ENCODE data around the gene SSR4.
"Not testable (repeated sequence)": the region's sequence is repeated elsewhere in the genome, so short reads cannot be mapped to it uniquely, and the experiment has no call there.

SSR4 gene

DNA sequence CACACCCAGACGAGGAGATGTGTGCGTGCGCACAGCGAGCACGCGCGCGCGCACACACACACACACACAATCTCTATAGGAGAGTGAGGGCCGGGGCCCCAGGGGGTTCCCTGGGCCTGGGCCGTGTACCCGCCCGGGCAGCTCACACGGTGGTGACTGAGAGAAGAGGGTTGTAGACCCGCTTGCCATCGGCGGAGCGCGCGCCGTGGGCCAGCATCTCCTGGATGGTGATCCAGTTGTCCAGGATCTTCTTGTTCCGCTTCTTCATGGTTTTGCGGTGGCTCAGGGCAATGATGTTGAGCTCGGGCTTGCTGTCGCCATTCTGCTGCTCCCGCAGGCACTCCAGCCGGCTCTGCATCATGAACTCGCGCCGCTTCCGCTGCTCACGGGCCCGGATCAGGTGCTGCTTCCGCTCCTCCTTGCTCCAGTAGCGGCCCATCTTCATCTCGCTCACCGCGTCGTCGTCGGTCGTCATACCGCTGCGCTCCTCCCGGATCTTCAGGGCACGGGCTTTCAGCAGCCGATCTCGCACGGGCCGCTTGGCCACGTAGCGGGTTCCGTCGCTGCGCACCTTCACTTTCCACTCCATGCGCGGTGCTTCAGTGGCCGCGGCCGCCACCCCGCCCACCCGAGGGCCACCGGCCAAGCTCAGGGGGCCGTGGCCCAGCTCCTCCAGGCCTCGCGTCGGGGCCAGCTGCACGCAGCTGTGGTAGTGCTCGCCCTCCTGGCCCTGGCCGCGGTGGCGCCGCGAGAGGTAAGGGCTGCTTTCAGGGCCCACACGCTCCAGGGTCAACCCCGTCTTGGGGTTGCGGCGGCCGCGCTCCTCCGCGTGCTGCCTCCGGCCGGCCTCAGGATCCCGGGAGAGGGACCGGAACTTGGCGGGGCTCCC lies 9.0 kb downstream of the SSR4 start:
- DNase-seq (ENCODE audit: low spot score) (no peak), FAIRE-seq (no peak)

DNA sequence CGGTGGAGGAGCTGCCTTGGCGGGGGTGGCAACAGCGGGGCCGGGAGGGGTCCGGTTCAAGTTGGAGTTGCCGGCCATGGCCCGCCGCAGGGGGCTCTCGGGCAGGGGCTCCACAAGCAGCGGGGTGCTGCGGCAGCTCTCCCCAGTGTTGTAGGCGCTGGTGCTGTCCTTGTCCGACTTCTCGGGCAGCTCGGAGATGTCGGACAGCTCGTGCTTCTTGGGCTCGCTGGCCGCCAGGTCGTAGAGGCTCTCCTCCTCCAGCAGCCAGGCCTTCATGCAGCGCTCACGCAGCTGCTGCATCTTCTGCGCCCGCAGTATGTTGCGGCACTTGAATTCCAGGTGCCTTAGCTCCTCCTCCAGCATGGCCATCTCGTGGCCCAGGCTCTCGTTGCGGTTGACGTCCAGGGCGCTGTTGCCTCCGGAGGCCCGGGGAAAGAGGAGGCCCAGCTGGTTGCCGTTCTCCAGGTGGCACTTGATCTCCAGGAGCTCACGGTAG lies 9.7 kb downstream of the SSR4 start:
- no peak for DNase-seq (ENCODE audit: low spot score)
- FAIRE-seq, result no peak

DNA sequence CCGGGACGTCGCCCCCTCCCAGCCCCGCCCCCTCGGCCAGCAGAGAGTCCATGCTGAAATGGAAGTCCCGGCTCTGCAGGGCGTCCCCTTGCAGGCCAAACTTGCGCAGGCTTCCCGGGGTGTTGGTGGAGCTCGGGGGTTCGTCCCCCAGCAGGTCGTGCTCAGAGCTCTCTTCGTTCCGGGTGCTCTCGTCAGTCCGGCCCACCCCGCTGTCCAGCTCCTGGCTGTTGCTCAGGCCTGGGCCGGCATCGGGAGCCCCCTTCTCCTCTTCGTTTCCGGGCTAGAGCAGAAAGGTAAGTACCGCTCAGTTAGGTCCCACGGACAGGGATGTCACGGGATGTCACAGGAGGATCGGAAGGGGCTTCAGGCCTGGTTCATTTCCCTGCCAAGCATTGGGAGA lies 10.2 kb downstream of the SSR4 start:
- FAIRE-seq, result no peak

DNA sequence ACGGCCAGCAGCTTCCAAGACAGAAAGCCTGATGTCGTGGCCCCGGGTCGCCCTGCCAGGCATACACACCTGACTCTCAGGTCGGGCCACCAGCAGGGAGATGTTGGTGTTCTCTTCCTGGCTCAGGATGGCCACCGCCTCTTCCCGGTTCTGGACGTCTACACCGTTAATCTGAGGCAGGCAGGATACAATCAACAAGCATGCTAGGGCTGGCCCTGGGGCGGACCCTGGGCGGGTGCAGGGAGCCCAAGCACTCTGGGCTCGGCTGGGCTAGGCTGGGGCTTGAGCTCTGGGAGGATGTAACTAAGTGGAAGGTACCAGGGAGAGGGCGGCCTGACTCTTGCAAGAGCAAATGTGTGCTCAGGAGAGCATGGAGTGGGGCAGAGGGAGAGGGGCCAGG lies 11.0 kb downstream of the SSR4 start:
- DNase-seq (ENCODE audit: low spot score) (no peak), FAIRE-seq (no peak)

More for the DNA sequence above, 10.2 kb downstream of the SSR4 start:
- DNase-seq (ENCODE audit: low spot score), result no peak

DNA sequence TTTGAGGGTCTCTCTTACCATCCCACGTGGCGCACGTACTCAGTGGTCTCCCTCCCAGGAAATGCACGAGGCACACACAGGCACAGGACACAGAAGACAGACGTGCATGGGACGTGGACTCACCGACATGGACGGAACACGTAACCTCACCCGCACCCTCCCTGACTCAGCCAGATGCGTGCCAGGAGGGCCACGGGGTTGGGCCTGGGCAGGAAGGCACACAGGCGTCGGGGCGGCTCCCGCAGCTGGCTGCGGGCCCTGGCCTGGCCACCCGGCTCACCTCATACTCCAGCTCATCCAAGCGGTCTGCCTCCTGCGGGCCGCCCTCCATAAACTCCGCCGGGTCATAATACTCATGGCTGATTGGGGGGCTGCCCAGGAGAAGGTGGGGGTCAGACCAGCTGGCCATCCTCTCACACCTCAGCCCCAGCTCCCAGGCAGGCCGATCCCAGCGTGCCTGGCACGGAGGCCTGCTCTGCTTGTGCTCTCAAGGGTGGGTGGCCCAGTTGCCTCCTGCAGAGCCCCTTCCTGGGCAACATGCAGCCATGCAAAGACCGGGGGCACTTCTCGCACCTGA lies 12.6 kb downstream of the SSR4 start:
- DNase-seq (ENCODE audit: low spot score) (no peak), FAIRE-seq (no peak)

DNA sequence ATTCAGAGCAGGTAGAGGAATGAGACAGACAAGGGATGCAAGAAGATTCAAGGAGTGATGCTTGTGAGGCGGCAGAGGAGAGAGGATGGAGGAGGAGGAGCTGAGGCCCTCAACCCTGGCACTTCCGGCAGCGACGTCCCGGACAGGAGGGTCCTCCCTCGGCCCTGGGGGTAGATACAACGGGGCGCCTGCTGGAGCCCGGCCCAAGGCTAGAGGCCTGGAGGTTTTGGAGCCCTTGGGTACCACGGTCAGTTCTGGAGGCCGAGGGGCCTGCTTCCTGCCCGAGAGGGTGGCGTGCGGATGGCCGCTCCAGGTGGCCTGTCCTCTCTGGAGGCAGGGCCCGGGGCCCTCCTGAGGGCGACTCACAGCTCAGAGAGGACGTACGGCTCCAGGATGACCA lies 13.5 kb downstream of the SSR4 start:
- DNase-seq (ENCODE audit: low spot score) (no peak), FAIRE-seq (no peak)

DNA sequence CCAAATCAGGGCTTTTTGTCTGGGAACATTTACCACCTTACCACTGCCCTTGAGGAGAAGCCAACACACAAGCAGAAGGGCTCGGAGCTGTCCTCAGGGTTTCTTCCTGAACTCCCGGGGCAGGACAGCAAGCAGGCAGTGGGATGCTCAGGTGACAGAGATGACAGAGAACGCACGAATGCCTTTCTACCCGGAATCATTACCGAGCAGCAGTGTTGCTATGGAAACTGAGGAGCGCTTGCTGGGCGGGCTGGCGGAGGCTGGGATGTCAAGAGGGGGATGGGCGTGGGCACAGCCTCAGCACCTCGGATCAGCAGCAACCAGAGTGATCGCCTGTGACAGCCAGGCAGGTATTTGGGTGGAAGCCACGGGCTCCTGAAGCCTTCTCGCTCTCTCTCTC lies 17.8 kb downstream of the SSR4 start:
- no peak for FAIRE-seq
- DNase-seq (ENCODE audit: low spot score), result no peak

DNA sequence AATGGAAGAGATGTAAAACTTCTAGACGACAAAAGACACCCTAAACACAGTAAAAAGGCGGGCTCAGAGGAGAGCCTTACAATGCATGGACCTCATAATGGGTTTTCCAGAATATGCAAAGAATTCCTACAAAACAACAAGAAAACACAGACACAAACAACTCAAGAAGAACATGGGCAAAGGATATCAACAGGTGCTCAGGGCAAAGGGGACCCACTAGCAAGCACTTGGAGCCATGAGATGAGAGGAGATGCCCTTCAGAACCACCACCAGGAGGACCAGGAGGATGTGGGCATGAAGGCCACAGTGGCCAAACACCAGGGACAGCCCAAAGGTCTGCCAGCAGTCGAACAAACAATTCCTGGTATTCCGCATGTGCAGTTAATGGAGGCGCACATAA lies 18.7 kb downstream of the SSR4 start:
- DNase-seq (ENCODE audit: low spot score) (no peak), FAIRE-seq (no peak)

DNA sequence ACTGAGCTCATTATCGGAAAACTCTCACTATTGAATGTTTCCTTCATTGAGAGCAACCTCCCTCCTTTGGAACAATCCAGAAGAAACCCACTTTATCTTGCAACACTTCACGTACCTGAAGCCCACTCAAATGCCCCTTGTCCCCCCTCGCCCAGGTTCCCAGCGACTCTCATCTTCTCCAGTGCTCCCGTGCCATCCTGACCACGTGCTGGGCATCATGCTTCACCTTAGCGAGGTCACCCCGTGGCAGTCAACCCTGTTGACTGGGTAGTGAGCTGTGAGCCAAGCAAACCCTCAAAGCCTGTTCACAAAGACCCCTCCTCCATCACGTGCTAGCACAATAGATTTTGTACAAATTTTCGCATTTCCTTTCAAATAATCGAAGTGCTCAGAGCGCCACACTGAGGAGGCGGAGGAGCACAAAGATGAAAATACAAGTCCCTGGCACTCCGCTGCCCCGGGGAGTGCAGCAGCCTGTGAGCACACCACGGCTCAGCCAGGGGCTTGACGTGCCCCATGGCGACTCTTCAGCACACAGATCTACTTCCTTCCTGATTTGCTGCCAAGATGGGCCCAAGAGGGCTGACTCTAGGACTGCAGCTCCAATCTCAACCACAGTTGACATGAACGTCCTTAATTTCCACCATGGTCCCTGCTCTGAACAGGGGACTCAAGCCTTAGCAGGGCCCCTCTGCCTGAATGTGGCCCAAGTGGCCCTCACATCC lies 20.3 kb downstream of the SSR4 start:
- no peak for FAIRE-seq
- DNase-seq (ENCODE audit: low spot score), result no peak

DNA sequence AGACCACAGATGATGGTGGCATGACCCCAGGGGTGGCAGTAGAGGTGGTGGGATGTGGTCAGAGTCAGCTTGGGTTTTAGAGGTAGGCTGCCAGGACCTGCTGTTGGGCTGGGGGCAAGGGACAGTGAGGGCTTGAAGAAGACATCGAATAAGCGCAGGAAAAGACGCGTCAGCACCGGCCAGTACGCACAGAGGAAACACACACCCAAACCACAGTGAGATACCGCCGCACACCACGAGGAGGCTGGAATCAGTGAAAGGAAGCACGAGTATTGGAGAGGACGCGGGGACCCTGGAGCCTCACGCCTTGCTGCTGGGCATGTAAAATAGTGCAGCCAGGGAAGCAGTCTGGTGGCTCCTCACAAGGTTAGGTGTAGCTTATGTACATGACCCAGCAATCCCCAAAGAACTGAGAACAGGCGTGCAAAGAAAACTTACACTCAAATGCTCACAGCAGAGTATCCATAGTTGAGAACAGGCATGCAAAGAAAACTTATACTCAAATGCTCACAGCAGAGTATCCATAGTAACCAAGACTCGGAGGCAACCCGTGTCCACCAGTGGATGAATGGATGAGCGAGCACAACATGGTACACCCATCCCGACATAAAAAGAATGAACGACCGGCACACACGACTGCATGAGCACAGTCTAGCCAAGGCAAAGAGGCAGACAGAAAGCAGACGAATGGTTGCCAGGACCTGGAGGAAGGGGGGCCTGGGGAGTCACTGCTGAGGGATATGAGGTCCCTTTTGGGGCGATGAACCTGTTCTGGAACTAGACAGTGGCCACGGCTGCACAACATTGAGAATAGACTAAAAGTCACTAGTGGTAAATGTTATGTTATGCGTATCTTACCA lies 22.6 kb downstream of the SSR4 start:
- DNase-seq (ENCODE audit: low spot score) (no peak), FAIRE-seq (no peak)

DNA sequence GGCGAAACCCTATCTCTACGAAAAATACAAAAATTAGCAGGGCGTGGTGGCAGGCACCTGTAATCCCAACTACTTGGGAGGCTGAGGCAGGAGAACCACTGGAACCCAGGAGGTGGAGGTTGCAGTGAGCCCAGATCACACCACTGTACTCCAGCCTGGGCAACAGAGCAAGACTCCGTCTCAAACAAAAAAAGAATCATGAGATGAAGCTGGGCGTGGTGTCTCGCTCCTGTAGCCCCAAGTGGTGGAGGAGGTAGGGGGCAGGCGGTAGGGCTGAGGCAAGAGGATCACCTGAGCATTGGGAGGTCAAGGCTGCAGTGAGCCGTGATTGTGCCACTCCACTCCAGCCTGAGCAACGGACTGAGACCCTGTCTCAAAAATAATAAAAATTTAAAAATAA lies 23.6 kb downstream of the SSR4 start:
- not testable (repeated sequence) for FAIRE-seq; DNase-seq (ENCODE audit: low spot score)

DNA sequence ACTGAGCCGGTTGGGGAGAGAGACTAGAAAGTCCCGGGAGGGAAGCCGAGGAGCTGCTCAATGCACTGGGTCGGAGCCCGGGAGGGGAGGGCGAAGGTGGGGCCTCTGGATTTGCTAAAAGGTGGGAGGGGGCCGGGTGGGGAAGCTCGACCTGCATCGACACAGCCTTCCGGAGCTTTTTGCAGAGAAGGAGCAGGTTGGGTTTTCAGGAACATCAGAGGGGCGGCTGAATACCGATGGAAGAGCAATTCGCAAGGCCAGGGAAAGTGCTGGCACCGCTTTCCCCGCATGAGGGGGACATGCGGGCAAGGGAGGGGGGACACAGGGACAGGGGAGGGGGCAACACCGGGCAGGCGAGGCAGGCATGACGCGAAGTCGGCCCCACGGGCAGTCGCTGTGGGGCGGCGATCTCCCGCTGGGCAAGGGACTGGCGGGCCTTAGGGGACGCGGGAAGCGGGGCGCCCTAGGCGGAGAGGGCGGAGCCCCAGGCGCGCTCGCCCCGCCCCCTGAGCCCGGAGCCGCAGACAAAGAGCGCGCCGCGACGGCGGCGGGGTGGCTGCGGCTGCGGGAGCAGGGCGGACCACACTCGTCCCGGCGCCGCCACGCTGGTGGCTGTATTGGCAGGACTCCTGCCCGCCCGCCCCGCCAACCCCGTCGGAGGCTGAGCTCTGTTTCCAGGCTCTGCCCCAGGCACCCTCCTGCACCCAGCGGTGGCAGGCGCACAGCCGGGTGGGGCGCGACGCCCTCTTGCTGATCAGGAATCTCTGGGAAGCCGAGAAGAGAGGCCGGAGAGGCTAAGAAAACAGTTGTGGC lies 24.3 kb downstream of the SSR4 start:
- FAIRE-seq (no peak), DNase-seq (ENCODE audit: low spot score) (no peak)

DNA sequence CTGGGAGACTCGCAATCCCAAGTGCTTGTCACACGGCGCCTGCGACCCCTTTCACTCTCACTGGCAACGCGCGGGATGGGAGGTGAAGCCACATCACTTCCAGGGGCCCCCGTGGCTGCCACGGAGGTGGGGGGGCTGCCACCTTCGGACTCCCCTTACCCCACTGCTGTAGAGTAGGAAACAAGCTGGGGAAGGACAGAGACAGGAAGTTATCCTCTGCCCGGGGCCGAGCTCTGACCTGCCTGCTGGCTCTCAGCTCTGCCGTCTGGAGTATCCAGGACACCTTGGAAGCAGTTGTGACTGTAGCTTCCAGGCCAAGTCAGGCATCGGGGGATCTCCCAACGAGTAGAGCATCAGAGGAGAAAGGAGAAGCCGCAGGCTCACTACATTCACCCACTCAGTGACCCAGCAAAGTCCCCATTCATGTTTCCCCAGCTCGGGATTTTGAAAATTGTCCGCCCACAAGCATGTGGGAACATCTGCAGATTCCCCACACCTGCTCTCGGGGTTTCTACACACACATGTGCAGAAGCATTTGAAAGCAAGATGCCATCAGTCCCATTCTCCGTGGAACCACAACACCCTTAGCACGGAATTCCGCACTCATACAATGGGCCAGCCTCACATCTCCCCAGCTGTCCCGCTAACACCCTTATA lies 25.0 kb downstream of the SSR4 start:
- no peak for FAIRE-seq
- no peak for DNase-seq (ENCODE audit: low spot score)

DNA sequence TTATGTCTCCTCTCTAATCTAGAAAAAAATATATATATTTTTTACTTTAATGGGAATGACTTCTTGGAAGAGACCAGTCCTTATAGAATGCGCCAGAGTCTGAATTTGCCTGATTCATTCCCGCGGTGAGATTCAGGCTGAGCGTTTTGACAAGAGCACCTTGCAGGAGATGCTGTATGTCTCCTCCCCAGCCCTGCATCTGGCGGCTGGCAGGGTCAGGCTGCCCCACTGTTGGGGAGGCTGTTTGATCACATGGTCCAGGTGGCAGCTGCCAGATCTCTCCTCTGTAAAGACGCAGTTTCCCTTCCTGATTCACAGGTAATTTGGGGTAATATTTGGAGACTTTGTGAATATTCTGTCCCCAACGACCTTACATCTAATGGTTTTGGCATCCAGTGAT lies 26.1 kb downstream of the SSR4 start:
- FAIRE-seq (no peak), DNase-seq (ENCODE audit: low spot score) (no peak)

DNA sequence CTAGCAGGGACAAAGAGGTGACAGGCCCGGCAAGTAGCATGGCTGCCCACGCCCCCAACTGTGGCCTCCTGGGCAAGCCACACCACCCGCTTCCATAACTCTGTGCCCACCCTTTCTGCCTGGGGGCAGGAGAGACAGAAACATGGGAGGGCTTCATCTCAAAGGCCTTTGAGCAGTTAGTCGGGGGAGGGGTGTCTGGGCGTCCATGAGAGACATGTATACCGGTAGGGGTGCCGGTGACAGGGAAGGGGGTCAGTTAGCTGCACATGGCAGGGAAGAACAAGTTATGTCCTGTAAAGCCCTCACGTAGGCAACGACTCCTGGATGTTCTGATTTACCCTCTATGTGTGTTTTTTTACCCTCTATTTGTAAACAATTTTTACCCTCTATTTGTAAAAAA lies 26.6 kb downstream of the SSR4 start:
- DNase-seq (ENCODE audit: low spot score) (no peak), FAIRE-seq (no peak)

DNA sequence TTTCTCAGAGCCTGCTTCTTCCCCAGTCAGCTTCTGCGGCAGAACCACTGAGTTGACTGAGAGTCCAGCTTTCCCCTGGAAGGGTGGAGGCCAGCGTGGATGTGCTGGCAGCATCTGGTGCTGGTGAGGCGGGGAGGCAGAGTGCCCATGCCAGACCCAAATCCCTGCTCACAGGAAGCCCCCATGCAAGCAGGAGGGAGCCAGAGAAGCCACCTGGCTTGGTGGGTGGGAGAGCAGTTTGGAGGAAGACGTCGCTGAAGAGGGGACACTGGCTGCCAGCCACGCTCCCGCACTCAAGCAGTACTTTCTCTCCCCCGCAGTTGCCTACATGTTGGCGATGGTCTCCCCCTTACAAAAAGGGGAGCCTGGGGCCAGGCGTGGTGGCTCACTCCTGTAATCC lies 29.9 kb downstream of the SSR4 start:
- DNase-seq (ENCODE audit: low spot score), result no peak
- no peak for FAIRE-seq

DNA sequence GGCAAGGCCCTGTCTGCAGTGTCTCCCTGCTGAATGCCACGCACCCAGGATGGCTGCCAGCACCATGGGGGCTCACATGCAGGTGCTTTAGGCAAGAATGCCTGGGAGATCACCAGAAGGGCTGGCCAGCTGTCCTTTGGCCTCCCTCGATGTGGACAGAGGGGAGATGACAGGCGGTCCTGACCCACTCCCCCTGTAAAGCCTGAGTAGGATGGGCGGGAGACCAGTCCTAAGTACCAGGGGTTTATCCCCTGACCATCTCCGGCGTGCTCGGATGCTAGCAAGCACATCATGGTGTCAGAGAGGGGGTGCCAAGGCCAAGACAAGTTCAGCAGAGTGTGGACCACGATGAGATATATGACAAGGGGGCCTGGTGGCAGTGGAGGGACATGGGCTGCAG lies 30.6 kb downstream of the SSR4 start:
- no peak for FAIRE-seq
- DNase-seq (ENCODE audit: low spot score), result no peak

DNA sequence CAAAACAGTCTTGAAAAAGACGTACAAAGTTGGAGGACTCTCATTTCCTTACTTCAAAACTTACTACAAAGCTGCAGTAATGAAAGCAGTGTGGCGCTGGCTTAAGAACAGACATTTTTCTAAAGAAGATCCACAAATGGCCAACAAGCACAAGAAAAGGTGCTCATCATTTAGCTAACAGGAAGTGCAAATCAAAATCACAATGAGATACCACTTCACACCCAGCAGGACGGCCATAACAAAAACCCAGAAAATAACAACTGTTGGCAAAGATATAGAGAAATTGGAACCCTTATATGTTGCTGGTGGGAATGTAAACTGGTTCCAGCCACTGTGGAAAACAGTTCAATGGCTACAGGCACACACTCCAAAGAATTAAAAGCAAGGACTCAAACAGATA lies 32.5 kb downstream of the SSR4 start:
- FAIRE-seq (no peak), DNase-seq (ENCODE audit: low spot score) (no peak)

DNA sequence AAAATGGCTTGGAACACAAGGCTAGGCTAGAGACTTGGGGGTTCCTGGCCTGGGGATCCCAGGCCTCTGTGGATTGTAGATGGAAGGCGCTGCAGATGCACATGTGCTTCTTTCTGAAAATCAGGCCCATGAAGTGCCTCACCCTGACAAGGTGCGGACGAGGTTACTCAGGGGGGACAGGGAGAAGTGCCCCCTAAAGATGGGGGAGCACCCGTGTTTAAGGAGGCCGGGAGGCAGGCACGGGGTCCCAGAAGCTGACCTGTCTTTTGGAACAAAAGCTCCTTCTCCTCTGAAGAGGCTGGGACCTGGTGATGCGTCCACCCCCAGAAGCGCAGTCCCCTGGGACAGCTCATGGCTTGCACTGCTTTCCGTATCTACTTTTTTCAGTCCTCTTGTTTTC lies 33.4 kb downstream of the SSR4 start:
- no peak for DNase-seq (ENCODE audit: low spot score)
- no peak for FAIRE-seq

DNA sequence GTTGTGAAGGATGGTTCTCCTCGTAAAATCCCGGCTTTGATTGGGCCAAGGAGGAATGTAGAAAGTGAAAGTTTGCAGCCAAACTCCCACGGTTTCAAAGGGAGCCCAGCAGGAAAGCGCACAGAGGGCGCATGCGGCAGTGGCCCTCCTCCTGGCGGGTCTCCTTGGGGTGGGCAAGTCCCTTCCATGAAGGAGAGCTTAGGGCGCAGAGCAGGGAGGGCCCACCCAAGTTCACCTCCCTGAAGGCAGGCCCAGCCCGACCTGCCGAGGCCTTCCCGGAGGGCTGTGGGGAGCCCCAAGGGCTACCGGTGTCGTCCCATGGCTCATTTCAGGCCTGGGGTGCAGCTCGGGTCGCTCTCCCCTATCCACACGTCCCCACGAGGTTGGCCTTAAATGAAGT lies 33.8 kb downstream of the SSR4 start:
- no peak for FAIRE-seq
- DNase-seq (ENCODE audit: low spot score), result no peak
